ENCODE data around the gene EXOC6. TPM values are rescaled to one million over a fixed set of nuclear protein-coding genes. Genes with fewer than 3 reads are reported as not detected.
"Not testable (repeated sequence)": the region's sequence is repeated elsewhere in the genome, so short reads cannot be mapped to it uniquely, and the experiment has no call there.

The EXOC6 gene
- total RNA-seq, 6 experiments from 2014 or later, result 5.5 to 15.6 (median 9.9) TPM

- Histone ChIP-seq H3K36me3 (no peaks in the 10 kb centered on the region), H3K4me1 (no peaks in the 10 kb centered on the region), H3K27ac (no peak overlapping the region), H3K9me3 (no peaks in the 10 kb centered on the region), H3K27me3 (no peaks in the 10 kb centered on the region), H3K4me3 (no peak overlapping the region)
- 73% methylated on average over 4 of the region's 9 CpGs for WGBS (ENCODE audit: insufficient coverage, low coverage, low lambda C conversion rate, missing lambda C conversion rate)
- ATAC-seq, result no peak
- intact Hi-C loops (cut with DNase I), result no loop called here
- no peak for TF ChIP-seq CTCF (IDR thresholded peaks at IDR 0.05)
- no peak for TF ChIP-seq POLR2A (IDR thresholded peaks at IDR 0.05)
- no peak for DNase-seq
Observed at GRCh38 chr10:93097386-93097785, 249.1 kb downstream of the EXOC6 start.

- no peak overlapping the region for H3K27ac ChIP-seq
- H3K4me1 ChIP-seq, result no peaks in the 10 kb centered on the region
- 76% methylated on average over 3 of the region's 3 CpGs for WGBS (ENCODE audit: insufficient coverage, low coverage, low lambda C conversion rate, missing lambda C conversion rate)
- intact Hi-C loops (cut with DNase I), result no loop called here
- no peaks in the 10 kb centered on the region for H3K27me3 ChIP-seq
- ATAC-seq, result no peak
- H3K4me3 ChIP-seq, result no peak overlapping the region
- TF ChIP-seq POLR2A (IDR thresholded peaks at IDR 0.05) (no peak), CTCF (IDR thresholded peaks at IDR 0.05) (no peak)
- no peaks in the 10 kb centered on the region for H3K9me3 ChIP-seq
- DNase-seq, result no peak
- H3K36me3 ChIP-seq, result no peaks in the 10 kb centered on the region
Observed at GRCh38 chr10:93098816-93099215, 250.5 kb downstream of the EXOC6 start.

GRCh38 chr10:93099670-93100069 is 251.3 kb downstream of the EXOC6 start:
- Histone ChIP-seq H3K36me3 (no peaks in the 10 kb centered on the region), H3K4me3 (no peak overlapping the region), H3K9me3 (no peaks in the 10 kb centered on the region), H3K4me1 (no peaks in the 10 kb centered on the region), H3K27me3 (no peaks in the 10 kb centered on the region), H3K27ac (no peak overlapping the region)
- ATAC-seq (no peak), DNase-seq (no peak)
- 89% methylated on average over 7 of the region's 7 CpGs for WGBS (ENCODE audit: insufficient coverage, low coverage, low lambda C conversion rate, missing lambda C conversion rate)
- TF ChIP-seq POLR2A (IDR thresholded peaks at IDR 0.05) (no peak), CTCF (IDR thresholded peaks at IDR 0.05) (no peak)
- intact Hi-C loops (cut with DNase I), result no loop called here

GRCh38 chr10:93101148-93101547 is 252.8 kb downstream of the EXOC6 start:
- intact Hi-C loops (cut with DNase I); H3K4me1 ChIP-seq: not testable (repeated sequence)
- 94% methylated on average over 2 of the region's 3 CpGs for WGBS (ENCODE audit: insufficient coverage, low coverage, low lambda C conversion rate, missing lambda C conversion rate)

GRCh38 chr10:93103953-93104352 is 255.6 kb downstream of the EXOC6 start:
- TF ChIP-seq CTCF (IDR thresholded peaks at IDR 0.05), result no peak
- Histone ChIP-seq H3K27ac (no peak overlapping the region), H3K27me3 (no peaks in the 10 kb centered on the region), H3K9me3 (no peaks in the 10 kb centered on the region), H3K4me1 (peaks cover 0 to 14% (median 1%) of the 10 kb centered on the region in 4 donors), H3K36me3 (no peaks in the 10 kb centered on the region), H3K4me3 (no peak overlapping the region)
- 47% methylated on average over 1 of the region's 1 CpG for WGBS (ENCODE audit: insufficient coverage, low coverage, low lambda C conversion rate, missing lambda C conversion rate)
- intact Hi-C loops (cut with DNase I), result no loop called here
- DNase-seq (no peak), ATAC-seq (no peak)

More at GRCh38 chr10:93101148-93101547, 252.8 kb downstream of the EXOC6 start:
- not testable (repeated sequence) for H3K27me3 ChIP-seq, ATAC-seq, H3K4me3 ChIP-seq, DNase-seq, H3K27ac ChIP-seq, H3K36me3 ChIP-seq, H3K9me3 ChIP-seq
